Stimulated activated CD4-positive, alpha-beta T cell treated with anti-CD3 and anti-CD28 coated beads, Interleukin-15, amount 100 ng/mL, for 48 hours (primary cell): ENCODE measurements around the gene SH3D19.
A peak's percentile ranks its signal among the peaks of the same experiment; 100 is the strongest.
"Not testable (repeated sequence)": the region's sequence is repeated elsewhere in the genome, so short reads cannot be mapped to it uniquely, and the experiment has no call there.

Experiments
- DNase-seq, 2 donors: peaks; one replicate each; pipeline ENCODE4 v3.0.0-alpha.2; 2020; ENCODE audit warnings: low read depth in 2 of 2

SH3D19 gene

GRCh38 chr4:151152028-151152427 is 173.4 kb downstream of the SH3D19 start:
- DNase-seq = no peak

GRCh38 chr4:151150821-151151580 is 174.4 kb downstream of the SH3D19 start:
- no peak for DNase-seq

- DNase-seq = no peak
These were observed 177.1 kb downstream of the SH3D19 start for GRCh38 chr4:151148261-151148660.

- DNase-seq = no peak
These were observed 178.4 kb downstream of the SH3D19 start for GRCh38 chr4:151147000-151147399.

DNA sequence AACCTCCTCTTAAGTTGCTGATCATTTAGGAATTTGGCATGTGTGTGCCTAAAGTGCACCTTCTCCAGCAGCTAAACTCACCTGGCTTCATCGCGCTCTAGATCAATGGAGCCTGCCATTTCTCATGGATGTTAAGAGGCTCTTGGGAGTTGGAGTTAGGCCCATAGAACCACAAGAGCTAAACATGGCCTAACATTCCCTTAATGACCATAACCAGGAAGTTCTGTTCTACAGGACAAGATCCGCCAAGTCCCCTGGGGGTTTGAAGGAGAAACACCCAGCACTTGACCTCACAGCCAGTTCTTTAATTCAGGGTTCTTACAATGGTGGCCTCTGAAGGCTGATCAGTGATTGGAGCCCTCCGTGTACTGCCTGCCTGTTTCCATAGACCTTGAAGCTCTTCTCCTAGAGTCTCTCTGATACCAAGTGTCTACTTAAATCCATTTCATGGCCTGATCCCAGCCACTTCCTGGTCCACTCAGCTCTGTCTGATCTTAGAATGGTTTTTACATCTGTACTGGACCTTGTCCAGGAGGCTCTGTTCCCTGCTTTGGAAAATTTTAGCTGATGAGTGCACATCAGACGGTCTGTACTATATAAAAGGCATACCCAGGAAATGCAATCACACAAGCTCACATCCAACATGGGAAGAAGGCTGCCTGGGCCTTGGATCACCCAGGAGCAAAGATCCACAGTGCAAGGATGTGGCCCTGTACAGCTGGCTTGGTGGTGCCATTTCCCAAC is 180.9 kb downstream of the SH3D19 start:
- no peak for DNase-seq

DNA sequence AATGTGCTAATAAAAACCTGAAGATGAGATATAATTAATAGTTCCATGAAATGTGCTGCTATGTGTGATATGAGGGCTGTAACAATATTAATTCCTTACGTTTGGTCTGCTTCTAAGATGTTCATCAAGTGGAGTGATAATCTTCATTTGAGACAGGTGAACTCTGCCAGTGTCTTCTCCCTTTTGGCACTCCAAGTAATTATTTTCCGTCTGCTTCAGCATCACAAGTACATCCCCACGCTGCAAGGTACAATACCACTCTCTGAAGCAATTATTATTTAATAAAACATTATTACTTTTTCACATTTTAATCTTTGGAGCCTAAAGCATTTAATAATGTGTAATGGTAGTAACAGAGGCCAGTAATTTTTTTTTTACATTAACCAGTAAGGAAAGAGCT is 181.6 kb downstream of the SH3D19 start:
- no peak for DNase-seq

DNA sequence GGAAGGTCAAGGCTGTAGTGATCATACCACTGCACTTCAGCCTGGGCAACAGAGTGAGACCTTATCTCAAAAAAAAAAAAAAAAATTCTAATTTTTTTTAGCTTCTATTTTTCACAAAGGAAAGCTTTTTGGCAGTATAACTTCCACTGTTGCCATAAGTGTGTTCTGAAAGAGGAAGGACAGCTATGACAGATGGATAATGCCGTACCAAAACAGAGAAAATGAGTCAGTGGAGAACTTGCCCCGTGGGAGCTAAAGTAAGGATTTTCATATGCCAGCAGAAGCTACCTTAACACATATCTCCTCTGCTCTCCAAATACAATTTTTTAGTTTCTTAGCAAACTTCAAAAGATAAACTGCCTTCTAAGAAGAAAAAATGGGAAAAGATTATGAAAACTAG is 182.2 kb downstream of the SH3D19 start:
- DNase-seq = no peak

- no peak for DNase-seq
These were observed 182.6 kb downstream of the SH3D19 start for GRCh38 chr4:151142758-151143157.

GRCh38 chr4:151139814-151140213 is 185.6 kb downstream of the SH3D19 start:
- no peak for DNase-seq

DNA sequence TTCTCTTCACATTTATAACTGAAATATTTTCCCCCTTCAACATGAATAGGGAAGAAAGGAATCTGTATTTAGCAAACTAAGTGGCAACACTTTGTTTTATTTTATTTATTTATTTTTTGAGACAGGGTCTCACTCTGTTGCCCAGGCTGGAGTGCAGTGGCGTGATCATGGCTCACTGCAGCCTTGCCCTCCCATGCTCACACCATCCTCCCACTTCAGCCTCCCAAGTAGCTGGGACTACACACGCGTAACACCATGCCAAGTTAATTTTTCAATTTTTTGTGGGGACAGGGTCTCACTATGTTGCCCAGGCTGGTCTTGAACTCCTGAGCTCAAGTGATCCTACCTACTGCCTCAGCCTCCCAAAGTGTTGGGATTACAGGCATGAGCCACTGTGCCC is 189.4 kb downstream of the SH3D19 start:
- DNase-seq = not testable (repeated sequence)

GRCh38 chr4:151133311-151133710 is 192.1 kb downstream of the SH3D19 start:
- no peak for DNase-seq

- no peak for DNase-seq
These were observed 195.6 kb downstream of the SH3D19 start for GRCh38 chr4:151129796-151130195.

DNA sequence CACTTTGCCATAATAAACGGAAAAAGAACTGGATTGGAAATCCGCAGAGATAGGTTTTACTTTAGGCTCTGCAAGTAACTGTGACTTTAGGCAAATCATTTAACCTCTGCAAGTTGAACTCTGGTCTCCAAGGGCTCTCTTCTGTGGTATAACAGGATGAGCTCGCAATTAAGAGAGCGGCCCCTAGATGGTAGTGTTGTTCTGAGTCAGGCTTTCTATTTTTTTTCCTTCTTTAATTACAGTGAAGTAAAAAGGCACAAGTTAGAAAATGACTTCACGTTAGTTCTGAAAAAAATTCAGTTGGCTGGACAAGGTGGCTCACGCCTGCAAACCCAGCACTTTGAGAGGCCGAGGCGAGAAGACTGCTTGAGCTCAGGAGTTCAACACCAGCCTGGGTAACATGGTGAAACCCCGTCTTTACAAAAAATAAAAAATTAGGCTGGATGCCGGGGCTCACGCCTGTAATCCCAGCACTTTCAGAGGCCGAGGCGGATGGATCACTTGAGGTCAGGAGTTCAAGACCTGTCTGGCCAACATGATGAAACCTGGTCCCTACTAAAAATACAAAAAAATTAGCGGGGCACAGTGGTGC is 207.9 kb downstream of the SH3D19 start:
- DNase-seq = peak in 1 of 2 donors; percentile 44

- no peak for DNase-seq
These were observed 210.4 kb downstream of the SH3D19 start for GRCh38 chr4:151114986-151115385.

DNA sequence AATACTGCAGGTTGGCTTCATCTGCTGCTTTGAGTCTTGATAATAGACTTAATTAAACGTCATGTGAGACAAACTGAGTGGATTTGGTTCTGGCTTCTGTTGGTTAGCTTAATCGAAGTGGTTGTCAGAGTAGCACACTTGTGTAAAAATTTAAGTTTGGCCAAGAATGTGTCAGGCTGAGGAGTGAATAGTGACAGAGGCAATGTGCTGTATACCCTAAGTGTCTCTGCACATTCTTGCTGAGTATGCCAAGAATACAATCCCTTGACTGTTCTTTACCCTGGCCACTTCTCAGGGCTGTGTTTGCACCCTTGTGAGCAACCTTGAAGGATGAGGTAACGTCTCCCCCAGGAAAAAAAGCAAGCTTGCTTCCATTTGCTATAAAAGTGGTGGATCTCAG is 211.1 kb downstream of the SH3D19 start:
- no peak for DNase-seq

- DNase-seq = no peak
These were observed 215.2 kb downstream of the SH3D19 start for GRCh38 chr4:151110236-151110635.

- no peak for DNase-seq
These were observed 218.3 kb downstream of the SH3D19 start for GRCh38 chr4:151107063-151107462.

- DNase-seq = no peak
These were observed 219.9 kb downstream of the SH3D19 start for GRCh38 chr4:151105454-151106032.

DNA sequence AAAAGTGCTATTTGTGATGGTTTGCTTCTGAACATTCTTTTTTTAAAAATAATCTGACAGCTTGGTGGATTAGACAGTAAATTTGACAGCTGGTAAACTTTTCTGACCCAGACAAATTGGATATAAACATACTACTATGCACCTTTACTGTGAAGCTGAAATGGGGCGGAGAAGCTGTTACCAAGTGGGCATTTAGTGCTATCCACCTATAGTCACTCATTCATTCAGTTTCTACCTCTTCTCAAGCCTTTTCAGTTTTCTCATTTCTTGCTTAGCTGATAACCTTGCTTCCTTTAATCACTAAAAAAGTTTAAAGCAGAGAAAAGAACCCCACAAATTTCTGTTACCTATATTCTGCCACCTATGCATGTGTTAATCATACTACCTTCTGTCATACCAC is 220.8 kb downstream of the SH3D19 start:
- no peak for DNase-seq

DNA sequence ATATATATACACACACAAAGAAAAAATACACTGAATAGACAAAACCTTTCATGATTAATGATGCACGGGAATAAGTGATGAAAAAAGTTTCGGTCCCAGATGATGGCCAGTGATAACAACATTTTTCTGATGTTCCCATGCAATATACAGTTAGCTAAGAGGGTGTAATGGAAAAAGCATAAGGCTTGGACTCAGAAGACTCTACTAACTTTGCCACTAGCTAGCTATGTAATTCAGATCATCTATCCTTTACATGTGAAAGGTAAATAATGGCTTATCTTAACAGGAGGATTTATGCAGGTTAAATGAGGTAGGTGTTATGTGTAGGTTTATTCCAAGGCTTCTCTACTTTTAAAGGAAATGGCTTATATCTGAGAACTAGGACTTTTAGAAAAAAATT is 221.6 kb downstream of the SH3D19 start:
- DNase-seq = no peak

DNA sequence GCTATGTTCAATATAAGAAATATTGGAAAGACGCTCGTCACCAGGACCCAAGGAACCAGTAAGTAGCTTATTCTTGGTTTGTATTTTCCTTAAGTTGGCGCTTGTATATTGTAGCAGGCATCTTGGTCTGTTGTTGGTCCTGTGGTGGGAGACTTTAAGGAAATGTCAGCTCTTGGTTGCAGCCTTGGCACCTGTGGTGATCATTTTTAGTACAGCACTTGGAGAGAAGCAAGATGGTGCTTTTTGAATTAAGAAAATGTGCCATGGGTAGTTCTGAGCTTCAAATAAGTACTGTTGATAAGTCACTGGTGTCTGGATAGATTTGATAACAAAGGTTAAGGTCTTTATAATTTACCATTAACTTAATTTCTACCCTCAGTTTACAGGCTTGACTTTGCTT is 224.9 kb downstream of the SH3D19 start:
- no peak for DNase-seq

DNA sequence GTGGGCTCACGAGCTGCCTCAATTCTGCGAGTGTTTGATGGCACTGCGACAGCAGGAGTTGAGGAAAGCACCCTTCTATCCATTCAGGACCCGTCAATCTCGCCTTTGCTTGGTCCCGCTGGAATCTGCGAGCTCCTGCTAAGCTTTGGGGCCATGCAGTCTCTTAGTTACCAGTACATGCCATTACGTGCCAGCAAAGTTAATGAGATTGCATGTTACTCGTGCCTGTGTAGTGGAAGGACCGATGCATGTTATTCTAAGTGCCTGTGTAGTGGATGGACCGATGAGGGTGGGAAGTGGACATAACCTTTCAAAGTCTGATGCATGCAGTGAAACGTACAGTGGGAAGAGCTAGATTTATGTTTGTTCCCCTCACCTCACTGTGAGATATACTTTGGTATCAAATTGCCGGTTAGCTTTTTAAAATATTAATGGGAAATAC is 225.4 kb downstream of the SH3D19 start:
- no peak for DNase-seq
